Measurements from ENCODE around the gene EPS8L1. TPM values are rescaled to one million over a fixed set of nuclear protein-coding genes. Genes with fewer than 3 reads are reported as not detected.

Gene EPS8L1
- total RNA-seq, 4 donors from 2014 or later, result 0.33 to 0.66 (median 0.51) TPM; not detected in 1

- no peak for TF ChIP-seq CTCF (IDR thresholded peaks at IDR 0.05; ENCODE audit: low read depth)
Measured at GRCh38 chr19:55096061-55096701, 20.5 kb downstream of the EPS8L1 start.

- no peak for TF ChIP-seq CTCF (IDR thresholded peaks at IDR 0.05; ENCODE audit: low read depth)
Measured at GRCh38 chr19:55097864-55098715, 22.4 kb downstream of the EPS8L1 start.

GRCh38 chr19:55098716-55099556 is 23.3 kb downstream of the EPS8L1 start:
- TF ChIP-seq CTCF (IDR thresholded peaks at IDR 0.05; ENCODE audit: low read depth), result no peak

- TF ChIP-seq CTCF (IDR thresholded peaks at IDR 0.05; ENCODE audit: low read depth), result no peak
Measured at GRCh38 chr19:55099557-55100506, 24.2 kb downstream of the EPS8L1 start.

GRCh38 chr19:55101261-55101660 is 25.6 kb downstream of the EPS8L1 start:
- TF ChIP-seq CTCF (IDR thresholded peaks at IDR 0.05; ENCODE audit: low read depth), result no peak

- TF ChIP-seq CTCF (IDR thresholded peaks at IDR 0.05; ENCODE audit: low read depth), result no peak
Measured at GRCh38 chr19:55103190-55103589, 27.5 kb downstream of the EPS8L1 start.
